WTC11 (cell line): ENCODE data around the gene CNOT6.

Experiments used
- NR3C1 ChIP-seq: sonication (generic); formaldehyde crosslinking; conservative IDR thresholded peaks from 2 replicates; pipeline ENCODE4 v1.8.1; 2023; ENCODE audit warnings: low read depth, mild to moderate bottlenecking, missing genetic modification reagents
- TF ChIP-seq, protein P1 (sequence below): sonication (generic); formaldehyde crosslinking; IDR thresholded peaks from 2 replicates; pipeline ENCODE4 v1.8.0; 2022; ENCODE audit warnings: mild to moderate bottlenecking, missing genetic modification reagents

DNA sequence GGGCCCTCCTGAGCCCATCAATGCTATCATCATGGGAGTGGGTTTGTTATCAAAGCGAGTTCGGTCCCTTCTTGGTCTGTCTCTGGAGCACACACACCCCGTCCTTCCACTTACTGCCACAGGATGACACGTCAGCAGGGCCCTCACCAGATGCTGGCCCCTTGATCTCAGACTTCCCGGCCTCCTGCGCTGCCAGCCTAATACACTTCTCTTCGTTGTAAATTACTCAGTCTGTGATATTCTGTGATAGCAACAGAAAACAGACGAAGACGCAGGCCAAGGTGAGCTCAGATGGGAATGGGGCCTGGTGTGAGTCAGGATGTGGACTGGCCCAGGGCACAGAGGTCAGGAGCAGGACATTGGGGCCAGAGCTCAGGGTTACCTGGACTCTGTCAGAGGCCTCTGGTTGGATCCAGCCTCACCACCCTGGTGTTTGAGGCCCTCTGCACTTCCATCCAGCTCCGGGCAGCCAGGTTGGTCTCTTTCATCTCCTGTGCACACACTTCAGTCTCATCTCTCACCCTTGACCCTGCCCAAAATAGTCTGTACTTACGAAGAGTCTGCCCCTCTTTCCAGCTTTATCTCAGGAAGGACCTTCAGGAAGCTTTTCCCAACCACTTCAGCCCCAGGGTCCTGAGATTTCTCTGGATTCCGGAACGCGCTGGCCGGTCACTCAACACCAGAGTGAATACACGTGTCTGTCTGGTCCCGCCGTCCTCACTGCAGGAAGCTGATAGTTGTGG, 26.0 kb upstream of the CNOT6 start:
- TF ChIP-seq, protein P1, sequence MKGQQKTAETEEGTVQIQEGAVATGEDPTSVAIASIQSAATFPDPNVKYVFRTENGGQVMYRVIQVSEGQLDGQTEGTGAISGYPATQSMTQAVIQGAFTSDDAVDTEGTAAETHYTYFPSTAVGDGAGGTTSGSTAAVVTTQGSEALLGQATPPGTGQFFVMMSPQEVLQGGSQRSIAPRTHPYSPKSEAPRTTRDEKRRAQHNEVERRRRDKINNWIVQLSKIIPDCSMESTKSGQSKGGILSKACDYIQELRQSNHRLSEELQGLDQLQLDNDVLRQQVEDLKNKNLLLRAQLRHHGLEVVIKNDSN, result no peak
- no peak for TF ChIP-seq NR3C1 (CRISPR knock-in tag)
